GM23338 (cell line): Measurements from ENCODE around the gene CD84.

ENCODE experiments used
- CREB1 ChIP-seq: fragments of 250-450 bp; sonication (Bioruptor Pico); IDR thresholded peaks from 2 replicates; pipeline ENCODE4 v1.5.0; 2020; ENCODE audit warnings: low read depth, mild to moderate bottlenecking, moderate library complexity
- CTCF ChIP-seq, 2 experiments: fragments of 200-600 bp in 1 of 2; sonication (generic) in 1 of 2; conservative IDR thresholded peaks; 2 replicates each; pipeline versions ENCODE4 v1.5.1 to v1.6.1; 2016 to 2017; ENCODE audit warnings: antibody characterized with exemption in 2 of 2, low read depth in 2 of 2, mild to moderate bottlenecking in 2 of 2, moderate library complexity in 1 of 2
- ETS1 ChIP-seq: IDR thresholded peaks from 2 replicates; pipeline ENCODE4 v1.6.1; 2016; ENCODE audit warnings: antibody characterized with exemption
- EZH2 ChIP-seq: fragments of 200-600 bp; sonication (generic); IDR thresholded peaks from one replicate; pipeline ENCODE4 v1.8.0; 2017; ENCODE audit warnings: antibody characterized with exemption, mild to moderate bottlenecking, low read depth; ENCODE audit not compliant: unreplicated experiment
- EZH2phosphoT487 ChIP-seq: fragments of 200-600 bp; sonication (generic); IDR thresholded peaks from one replicate; pipeline ENCODE4 v1.8.1; 2018; ENCODE audit warnings: antibody characterized with exemption; ENCODE audit not compliant: unreplicated experiment
- JUNB ChIP-seq: IDR thresholded peaks from one replicate; pipeline ENCODE4 v1.6.1; 2016; ENCODE audit warnings: antibody characterized with exemption; ENCODE audit not compliant: unreplicated experiment
- POLR2AphosphoS5 ChIP-seq: IDR thresholded peaks from 2 replicates; pipeline ENCODE4 v1.6.1; 2016; ENCODE audit warnings: antibody characterized with exemption, low read depth
- REST ChIP-seq: IDR thresholded peaks from one replicate; pipeline ENCODE4 v1.6.1; 2018; ENCODE audit warnings: antibody characterized with exemption; ENCODE audit not compliant: unreplicated experiment
- STAT1 ChIP-seq: IDR thresholded peaks from one replicate; pipeline ENCODE4 v1.6.1; 2016; ENCODE audit warnings: antibody characterized with exemption; ENCODE audit not compliant: unreplicated experiment
- ZNF114 ChIP-seq: fragments of 250-450 bp; sonication (Bioruptor Pico); IDR thresholded peaks from 2 replicates; pipeline ENCODE4 v1.5.0; 2020; ENCODE audit warnings: mild to moderate bottlenecking, moderate library complexity
- ZNF331 ChIP-seq: fragments of 250-450 bp; sonication (Bioruptor Pico); IDR thresholded peaks from 2 replicates; pipeline ENCODE4 v1.5.0; 2020; ENCODE audit warnings: low read depth, mild to moderate bottlenecking, moderate library complexity
- ZNF462 ChIP-seq: fragments of 250-450 bp; sonication (Bioruptor Pico); IDR thresholded peaks from 2 replicates; pipeline ENCODE4 v1.5.0; 2020; ENCODE audit warnings: mild to moderate bottlenecking, moderate library complexity

- no peak for TF ChIP-seq POLR2AphosphoS5
- TF ChIP-seq REST, result no peak
- TF ChIP-seq CTCF (conservative IDR thresholded peaks at IDR 0.05; ENCODE audit: low read depth in 2 of 2), result no peak
- TF ChIP-seq EZH2phosphoT487, result no peak
- TF ChIP-seq ZNF462 (CRISPR knock-in tag), result no peak
- TF ChIP-seq ZNF331 (CRISPR knock-in tag), result no peak
- no peak for TF ChIP-seq CREB1
- TF ChIP-seq STAT1, result no peak
- TF ChIP-seq JUNB, result no peak
- TF ChIP-seq EZH2, result no peak
- TF ChIP-seq ETS1, result no peak
- no peak for TF ChIP-seq ZNF114 (CRISPR knock-in tag)
Measured at GRCh38 chr1:160577671-160578070, 1.6 kb downstream of the CD84 start.
